ENCODE data around the gene HEYL. TPM values are rescaled to one million over a fixed set of nuclear protein-coding genes. Genes with fewer than 3 reads are reported as not detected.

The HEYL gene
- total RNA-seq, 1 donor from 2014 or later: not detected

- ChIA-PET CTCF (interaction anchor here (2.8 kb wide), 1 partner anchor 53 kb away, joined by 23 read pairs; no protein-coding TSS in a partner anchor), POLR2A (no interaction called here)
- H3K36me3 Mint-ChIP-seq (ENCODE audit: low read depth): no peaks in the 10 kb centered on the region
- intact Hi-C loops (cut with micrococcal nuclease): no loop called here
- peaks cover 4% of the 10 kb centered on the region for H3K27me3 Mint-ChIP-seq
- H3K4me1 Mint-ChIP-seq: peaks cover 4% of the 10 kb centered on the region
- H3K27ac Mint-ChIP-seq: no peak overlapping the region
- DNase-seq: no peak
- ATAC-seq (ENCODE audit: low read depth): no peak
- TF ChIP-seq, protein P1, sequence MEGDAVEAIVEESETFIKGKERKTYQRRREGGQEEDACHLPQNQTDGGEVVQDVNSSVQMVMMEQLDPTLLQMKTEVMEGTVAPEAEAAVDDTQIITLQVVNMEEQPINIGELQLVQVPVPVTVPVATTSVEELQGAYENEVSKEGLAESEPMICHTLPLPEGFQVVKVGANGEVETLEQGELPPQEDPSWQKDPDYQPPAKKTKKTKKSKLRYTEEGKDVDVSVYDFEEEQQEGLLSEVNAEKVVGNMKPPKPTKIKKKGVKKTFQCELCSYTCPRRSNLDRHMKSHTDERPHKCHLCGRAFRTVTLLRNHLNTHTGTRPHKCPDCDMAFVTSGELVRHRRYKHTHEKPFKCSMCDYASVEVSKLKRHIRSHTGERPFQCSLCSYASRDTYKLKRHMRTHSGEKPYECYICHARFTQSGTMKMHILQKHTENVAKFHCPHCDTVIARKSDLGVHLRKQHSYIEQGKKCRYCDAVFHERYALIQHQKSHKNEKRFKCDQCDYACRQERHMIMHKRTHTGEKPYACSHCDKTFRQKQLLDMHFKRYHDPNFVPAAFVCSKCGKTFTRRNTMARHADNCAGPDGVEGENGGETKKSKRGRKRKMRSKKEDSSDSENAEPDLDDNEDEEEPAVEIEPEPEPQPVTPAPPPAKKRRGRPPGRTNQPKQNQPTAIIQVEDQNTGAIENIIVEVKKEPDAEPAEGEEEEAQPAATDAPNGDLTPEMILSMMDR (IDR thresholded peaks at IDR 0.05): no peak
- H3K9me3 Mint-ChIP-seq: no peaks in the 10 kb centered on the region
- no peak overlapping the region for H3K4me3 Mint-ChIP-seq
Measured at GRCh38 chr1:39659538-39659937, 20.1 kb upstream of the HEYL start.

GRCh38 chr1:39659110-39659509 lies 19.7 kb upstream of the HEYL start:
- ChIA-PET POLR2A (no interaction called here), CTCF (interaction anchor here (0.8 to 2.8 kb wide), 8 partner anchors 10 to 55 kb away, joined by 3 to 23 read pairs (median 7); partner anchors contain the start of gene NT5C1A)
- Mint-ChIP-seq H3K36me3 (ENCODE audit: low read depth) (no peaks in the 10 kb centered on the region), H3K4me1 (peaks cover 4% of the 10 kb centered on the region), H3K27ac (no peak overlapping the region), H3K4me3 (no peak overlapping the region), H3K9me3 (no peaks in the 10 kb centered on the region), H3K27me3 (peaks cover 6% of the 10 kb centered on the region)
- no peak for DNase-seq
- TF ChIP-seq, protein P1 (IDR thresholded peaks at IDR 0.05): no peak
- ATAC-seq (ENCODE audit: low read depth): no peak
- intact Hi-C loops (cut with micrococcal nuclease): no loop called here

DNA sequence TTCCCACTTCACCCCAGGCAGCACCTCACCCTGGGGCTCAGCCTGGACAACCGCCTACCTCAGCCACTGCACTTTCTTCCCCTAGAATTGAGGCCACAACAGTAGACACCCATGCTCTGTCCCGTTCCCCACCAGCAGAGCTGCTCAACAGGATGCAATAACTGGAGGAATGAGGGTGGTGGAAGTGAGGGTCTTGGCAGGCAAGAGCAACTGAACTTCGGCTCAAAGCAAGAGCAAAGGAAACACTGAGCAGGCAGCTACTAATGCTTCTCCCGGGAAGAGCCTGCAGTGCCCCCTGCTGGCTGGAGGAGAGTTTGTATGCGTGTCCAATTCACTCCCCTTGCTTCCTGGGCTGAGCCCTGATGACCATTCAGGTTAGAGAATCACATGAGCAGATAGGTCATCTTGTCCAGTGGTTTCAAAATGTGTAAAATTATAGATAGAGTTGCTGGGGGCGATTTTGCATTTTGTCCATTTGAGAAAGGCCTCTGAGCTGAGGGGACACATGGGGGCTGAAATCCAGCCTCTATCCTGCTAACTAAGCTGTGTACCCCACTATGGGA lies 18.6 kb upstream of the HEYL start:
- Mint-ChIP-seq H3K9me3 (no peaks in the 10 kb centered on the region), H3K4me1 (peaks cover 7% of the 10 kb centered on the region), H3K36me3 (ENCODE audit: low read depth) (no peaks in the 10 kb centered on the region), H3K4me3 (no peak overlapping the region), H3K27me3 (peaks cover 14% of the 10 kb centered on the region), H3K27ac (no peak overlapping the region)
- DNase-seq: peak; percentile 35
- intact Hi-C loops (cut with micrococcal nuclease): loop anchor here (1.0 kb wide), 1 partner anchor 52 kb away; no protein-coding TSS in a partner anchor
- POLR2A ChIA-PET: interaction anchor here (0.7 kb wide), 1 partner anchor 80 kb away, joined by 3 read pairs; the partner anchor contains the start of gene PPIE
- peak; percentile 69 for ATAC-seq (ENCODE audit: low read depth)
- CTCF ChIA-PET: interaction anchor here (0.8 to 2.8 kb wide), 12 partner anchors 9 to 68 kb away, joined by 3 to 23 read pairs (median 6); partner anchors contain the start of gene NT5C1A
- TF ChIP-seq, protein P1 (IDR thresholded peaks at IDR 0.05): peak; percentile 19

GRCh38 chr1:39657402-39657801 lies 18.0 kb upstream of the HEYL start:
- Mint-ChIP-seq H3K27ac (no peak overlapping the region), H3K27me3 (peaks cover 14% of the 10 kb centered on the region), H3K9me3 (no peaks in the 10 kb centered on the region), H3K4me1 (peaks cover 7% of the 10 kb centered on the region), H3K36me3 (ENCODE audit: low read depth) (no peaks in the 10 kb centered on the region), H3K4me3 (no peak overlapping the region)
- intact Hi-C loops (cut with micrococcal nuclease): no loop called here
- ChIA-PET POLR2A (no interaction called here), CTCF (interaction anchor here (0.8 to 2.8 kb wide), 10 partner anchors 8 to 68 kb away, joined by 3 to 23 read pairs (median 7); partner anchors contain the start of gene NT5C1A)
- no peak for ATAC-seq (ENCODE audit: low read depth)
- TF ChIP-seq, protein P1 (IDR thresholded peaks at IDR 0.05): no peak
- no peak for DNase-seq

GRCh38 chr1:39656391-39656790 lies 16.9 kb upstream of the HEYL start:
- ChIA-PET CTCF (interaction anchor here (5.5 kb wide), 1 partner anchor 50 kb away, joined by 63 read pairs; no protein-coding TSS in a partner anchor), POLR2A (no interaction called here)
- DNase-seq: no peak
- Mint-ChIP-seq H3K4me3 (no peak overlapping the region), H3K4me1 (peaks cover 7% of the 10 kb centered on the region), H3K36me3 (ENCODE audit: low read depth) (no peaks in the 10 kb centered on the region), H3K27me3 (peaks cover 14% of the 10 kb centered on the region), H3K27ac (no peak overlapping the region), H3K9me3 (no peaks in the 10 kb centered on the region)
- intact Hi-C loops (cut with micrococcal nuclease): no loop called here
- no peak for ATAC-seq (ENCODE audit: low read depth)
- TF ChIP-seq, protein P1 (IDR thresholded peaks at IDR 0.05): no peak

All from activated B cell treated with CpG ODN at 0.5 μM for 24 hours (primary cell).